Activated CD8-positive, alpha-beta memory T cell treated with anti-CD3 and anti-CD28 coated beads, Interleukin-2, amount 50 U/mL, for 4 hours (primary cell): Measurements from ENCODE around the gene MED13L.
"Not testable (repeated sequence)": the region's sequence is repeated elsewhere in the genome, so short reads cannot be mapped to it uniquely, and the experiment has no call there.

Experiments
- DNase-seq: peaks from one replicate; pipeline ENCODE4 v3.0.0-alpha.2; 2020

The MED13L gene

GRCh38 chr12:116043659-116044535 lies 233.6 kb downstream of the MED13L start:
- DNase-seq = no peak

DNA sequence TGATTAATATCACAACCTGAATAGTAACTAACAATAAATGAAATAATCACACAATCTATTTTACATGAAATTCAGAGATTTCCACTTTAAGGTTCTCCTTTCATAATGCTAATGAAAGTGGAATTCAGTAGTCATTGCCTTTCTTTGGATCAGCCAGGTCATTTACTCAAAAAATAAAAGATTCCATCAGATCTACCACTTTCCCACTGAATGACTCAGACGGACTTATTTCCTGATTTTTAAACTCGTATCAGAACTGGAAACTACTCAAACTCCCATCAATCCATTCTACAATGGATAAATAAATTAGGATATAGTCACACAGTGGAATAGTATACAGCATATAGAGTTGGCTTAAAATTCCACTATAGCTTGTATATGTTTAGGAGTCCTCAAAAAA lies 237.1 kb downstream of the MED13L start:
- DNase-seq = no peak

GRCh38 chr12:116039081-116039480 lies 238.4 kb downstream of the MED13L start:
- DNase-seq = no peak

GRCh38 chr12:116037941-116038837 lies 239.3 kb downstream of the MED13L start:
- DNase-seq = no peak

GRCh38 chr12:116033765-116034164 lies 243.7 kb downstream of the MED13L start:
- DNase-seq = no peak

DNA sequence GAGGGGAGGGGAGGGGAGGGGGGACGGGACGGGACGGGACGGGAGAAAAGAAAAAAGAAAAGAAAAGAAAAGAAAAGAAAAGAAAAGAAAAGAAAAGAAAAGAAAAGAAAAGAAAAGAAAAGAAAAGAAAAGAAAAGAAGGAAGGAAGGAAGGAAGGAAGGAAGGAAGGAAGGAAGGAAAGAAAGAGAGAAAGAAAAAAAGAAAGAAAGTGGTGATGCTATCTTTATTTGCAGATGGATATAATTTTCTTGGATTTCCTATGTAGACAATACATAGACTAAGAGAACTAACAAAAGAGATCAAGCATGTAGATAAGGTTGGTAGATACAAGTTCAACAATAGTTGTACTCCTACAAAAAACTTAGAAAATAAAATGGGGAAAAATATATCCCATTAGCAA lies 245.9 kb downstream of the MED13L start:
- not testable (repeated sequence) for DNase-seq

GRCh38 chr12:116028619-116029018 lies 248.9 kb downstream of the MED13L start:
- DNase-seq = no peak

GRCh38 chr12:116027551-116027821 lies 250.0 kb downstream of the MED13L start:
- no peak for DNase-seq

GRCh38 chr12:116026768-116027550 lies 250.5 kb downstream of the MED13L start:
- DNase-seq = no peak

DNA sequence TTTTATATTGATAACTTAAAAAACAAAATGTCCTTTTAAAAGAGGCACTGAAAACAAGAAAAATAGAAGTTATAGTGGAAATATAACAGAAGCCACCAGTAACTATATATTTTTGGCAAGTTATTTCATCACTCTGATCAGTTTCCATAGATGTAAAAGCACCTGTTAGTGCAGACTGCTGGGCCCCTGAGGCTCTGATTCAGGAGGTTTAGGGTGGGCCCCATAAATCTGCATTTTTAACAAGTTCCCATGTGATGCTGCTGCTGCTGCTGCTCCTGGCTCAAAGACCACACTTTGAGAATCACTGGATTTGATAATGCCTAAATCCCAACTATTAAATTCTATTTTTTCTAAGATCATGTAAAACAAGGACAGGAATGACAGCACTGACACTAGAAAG lies 251.1 kb downstream of the MED13L start:
- DNase-seq = no peak

DNA sequence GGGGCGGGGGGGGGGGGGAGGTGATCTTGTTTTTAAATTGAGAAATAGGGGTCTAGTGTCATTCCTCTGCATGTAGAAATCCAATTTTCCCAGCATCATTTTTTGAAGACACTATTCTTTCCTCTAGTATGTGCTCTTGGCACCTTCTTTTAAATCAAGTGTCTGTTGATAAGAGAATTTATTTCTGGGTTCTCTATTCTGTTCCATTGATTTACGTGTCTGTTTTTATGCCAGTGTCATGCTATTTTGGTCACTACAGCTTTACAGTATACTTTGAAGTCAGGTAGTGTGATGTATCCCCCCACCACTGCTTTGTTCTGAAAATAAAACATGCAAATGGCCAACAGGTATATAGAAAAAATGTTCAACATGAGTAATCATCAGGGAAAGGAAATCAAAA lies 252.7 kb downstream of the MED13L start:
- DNase-seq = no peak

DNA sequence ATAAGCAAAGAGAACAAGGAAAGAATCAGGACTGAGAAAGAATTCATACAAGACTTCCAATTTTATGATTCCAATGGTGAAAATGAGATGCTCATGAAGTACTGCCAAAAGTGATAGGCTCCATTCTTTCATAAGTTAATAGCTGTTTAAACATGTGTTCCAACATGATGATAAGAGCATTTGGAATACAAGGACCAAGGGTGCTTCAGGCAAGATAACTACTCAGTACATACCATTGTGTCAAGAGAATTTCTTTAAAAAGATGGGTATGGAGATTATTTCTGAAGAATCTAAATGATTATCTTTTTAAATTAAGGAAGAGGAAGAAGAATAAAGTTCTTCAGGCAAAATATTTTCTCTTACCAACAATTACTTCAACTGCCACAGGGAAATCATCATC lies 258.1 kb downstream of the MED13L start:
- no peak for DNase-seq

GRCh38 chr12:116018282-116018681 lies 259.2 kb downstream of the MED13L start:
- DNase-seq = no peak

DNA sequence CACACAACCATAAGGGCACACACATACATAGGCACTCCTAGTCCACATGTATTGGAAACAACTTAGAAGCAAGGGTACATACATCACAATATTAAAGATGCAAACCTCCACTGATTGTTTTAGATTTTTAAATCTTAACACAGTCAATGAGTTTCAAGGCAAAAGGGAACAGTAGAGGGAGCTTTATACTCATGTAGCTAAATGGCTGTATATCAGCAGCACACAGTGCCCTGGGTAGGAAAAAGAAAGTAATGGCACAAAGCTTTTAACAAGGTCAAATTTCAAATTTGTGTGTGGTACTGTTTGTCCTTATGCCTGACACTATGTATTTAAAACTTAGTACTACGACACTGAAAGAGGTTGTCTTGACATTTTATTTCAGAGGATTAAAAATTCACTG lies 262.0 kb downstream of the MED13L start:
- no peak for DNase-seq

DNA sequence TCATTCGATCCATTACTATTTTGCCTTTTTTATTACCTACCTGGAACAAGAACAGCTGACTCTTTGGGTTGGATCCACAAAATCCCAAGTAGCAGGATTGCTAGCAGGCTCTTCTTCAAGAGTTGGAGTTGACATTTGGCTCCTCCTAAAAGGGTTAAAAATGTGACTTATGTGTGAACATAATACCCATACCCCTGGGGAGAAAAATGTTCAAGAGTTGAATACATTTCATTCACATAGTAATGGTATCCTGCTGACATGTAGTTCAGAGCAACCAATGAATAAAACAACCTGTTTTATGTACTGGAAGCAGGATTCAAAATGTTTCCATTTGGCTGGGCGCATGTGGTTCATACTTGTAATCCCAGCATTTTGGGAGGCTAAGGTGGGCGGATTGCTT lies 264.7 kb downstream of the MED13L start:
- no peak for DNase-seq

DNA sequence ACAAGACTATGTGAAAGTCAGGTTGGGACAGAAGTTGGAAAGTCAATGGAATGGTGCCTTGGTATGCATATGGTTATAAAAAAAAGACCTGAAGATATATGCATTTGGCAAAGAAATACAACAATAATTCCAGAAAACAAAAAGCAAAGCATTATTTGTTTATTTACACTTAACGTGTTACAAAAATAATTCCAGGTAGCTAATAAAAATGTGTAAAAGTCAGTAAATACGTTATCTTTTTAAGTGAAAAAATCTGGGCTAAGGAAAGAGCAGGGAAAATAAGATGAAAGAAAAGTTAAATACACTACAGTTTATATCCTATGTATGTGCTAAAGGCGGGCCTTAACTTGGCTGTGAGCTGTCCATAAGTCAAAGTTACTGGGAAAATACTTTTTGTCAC lies 266.3 kb downstream of the MED13L start:
- no peak for DNase-seq

DNA sequence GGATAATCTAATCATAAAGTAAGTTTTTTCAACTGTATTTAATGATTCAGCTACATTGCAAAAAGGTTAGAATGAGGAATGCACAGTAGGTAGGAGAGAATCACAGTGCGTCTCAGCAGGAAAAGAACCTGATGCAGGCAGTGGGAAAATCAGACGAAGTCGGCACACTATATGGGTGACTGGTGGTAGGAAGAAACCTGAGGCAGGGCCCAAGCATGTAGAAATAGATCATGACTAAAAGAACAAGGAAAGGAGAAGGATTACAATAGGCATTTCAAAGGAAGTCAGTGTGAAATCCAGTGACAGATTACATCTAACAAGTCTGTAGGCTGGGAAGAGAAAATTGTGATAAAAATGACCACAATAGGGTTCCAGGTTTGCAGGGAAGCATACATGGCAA lies 267.0 kb downstream of the MED13L start:
- DNase-seq = no peak

DNA sequence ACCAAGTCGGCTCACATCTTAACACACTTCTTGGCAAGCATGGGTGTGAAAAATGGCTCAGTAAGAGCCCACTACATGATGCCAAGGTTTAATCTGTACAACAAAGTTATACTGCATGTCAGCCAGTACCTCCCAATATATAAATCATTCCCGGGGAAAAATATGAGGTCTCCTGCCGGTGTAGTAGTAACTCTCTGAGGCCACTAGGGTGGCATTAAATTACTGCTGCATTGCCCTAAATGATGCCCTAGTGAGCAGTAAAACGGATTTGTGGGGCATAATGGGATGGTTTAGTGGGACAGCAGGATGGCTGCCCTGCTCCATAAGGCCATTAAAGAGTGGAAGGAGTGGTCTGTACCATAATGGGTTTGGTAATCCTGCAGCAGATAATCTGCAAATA lies 267.7 kb downstream of the MED13L start:
- DNase-seq = no peak

DNA sequence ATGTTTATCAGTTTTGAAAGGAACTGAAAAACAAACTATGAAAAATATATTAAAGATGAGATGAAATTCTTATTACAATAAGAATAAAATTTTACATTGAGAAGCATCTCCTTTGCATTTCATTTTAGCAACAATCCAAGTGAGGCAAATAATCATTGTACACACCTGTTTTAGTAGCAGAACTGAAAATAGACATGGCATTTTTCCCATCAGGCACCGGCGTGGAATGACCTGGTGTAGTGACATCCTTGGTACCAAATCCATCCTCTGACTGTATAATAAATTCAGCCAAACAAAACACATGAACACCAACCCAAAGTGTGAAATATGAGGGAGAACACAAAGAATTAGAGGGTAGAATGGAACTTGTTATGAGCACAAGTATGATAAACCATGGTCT lies 271.4 kb downstream of the MED13L start:
- DNase-seq = no peak

DNA sequence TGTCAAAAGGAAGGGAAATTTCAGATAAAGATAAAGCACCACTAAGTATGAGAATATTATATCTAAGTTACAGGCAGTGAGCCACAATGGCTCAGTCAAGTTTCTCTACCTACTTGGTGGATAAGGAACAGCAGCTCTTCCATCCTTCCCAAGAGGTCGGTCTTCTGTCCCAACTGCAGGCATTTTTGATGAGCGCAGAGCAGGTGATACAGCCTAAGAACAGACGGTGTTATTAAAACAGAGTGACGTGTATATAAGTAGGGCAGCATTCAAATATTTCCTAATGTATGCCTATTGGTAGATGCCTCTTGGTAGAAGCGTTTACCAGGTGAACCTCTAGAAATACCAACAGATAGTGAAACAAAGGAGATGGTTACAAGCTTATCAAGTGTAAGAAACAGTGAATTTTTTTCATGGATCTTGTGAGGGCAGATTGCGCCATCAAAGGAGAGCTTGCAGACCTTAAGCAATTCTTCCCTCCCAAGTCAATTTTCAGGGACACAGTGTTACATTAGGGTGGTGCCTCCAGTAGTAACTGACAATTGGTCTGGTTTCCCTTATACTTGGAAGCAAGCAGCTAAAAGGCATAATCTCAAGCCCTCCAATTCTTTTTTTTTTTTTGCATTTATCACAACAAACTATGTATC lies 274.5 kb downstream of the MED13L start:
- DNase-seq = no peak

GRCh38 chr12:116000252-116000651 lies 277.2 kb downstream of the MED13L start:
- no peak for DNase-seq

- DNase-seq = no peak
Observed at GRCh38 chr12:115999582-115999981, 277.9 kb downstream of the MED13L start.
